GM23338 (cell line): Measurements from ENCODE around the gene CRYZ. TPM values are rescaled to one million over a fixed set of nuclear protein-coding genes. Genes with fewer than 3 reads are reported as not detected.

Experiments
- ATAC-seq: fragments of 200-7000 bp; cut with Tn5 transposase; 3 replicates; pipeline ENCODE4 v1.9.1; 2020
- DNase-seq: peaks from one replicate; pipeline ENCODE4 v3.0.0-alpha.2; 2015; ENCODE audit warnings: low spot score
- H2AFZ ChIP-seq: fragments of 200-600 bp; sonication (generic); 2 replicates; pipeline ENCODE4 v1.8.0; 2016; ENCODE audit warnings: antibody characterized with exemption, mild to moderate bottlenecking, moderate library complexity
- H3F3A ChIP-seq: fragments of 200-600 bp; sonication (generic); replicated peaks from 2 replicates; pipeline ENCODE4 v1.8.0; 2017; ENCODE audit warnings: antibody characterized with exemption, mixed run types, low read depth
- H3K27ac ChIP-seq: fragments of 200-600 bp; sonication (generic); 2 replicates; pipeline ENCODE4 v1.6.1; 2016; ENCODE audit warnings: low read depth
- H3K27me3 ChIP-seq: fragments of 200-600 bp; sonication (generic); 2 replicates; pipeline ENCODE4 v1.8.0; 2016; ENCODE audit warnings: mild to moderate bottlenecking, mixed run types, moderate library complexity; ENCODE audit not compliant: insufficient read depth
- H3K36me3 ChIP-seq: fragments of 200-600 bp; sonication (generic); 2 replicates; pipeline ENCODE4 v1.8.0; 2016; ENCODE audit warnings: mild to moderate bottlenecking; ENCODE audit not compliant: insufficient read depth
- H3K4me1 ChIP-seq: fragments of 200-600 bp; sonication (generic); 2 replicates; pipeline ENCODE4 v1.8.0; 2016; ENCODE audit warnings: mild to moderate bottlenecking, moderate library complexity; ENCODE audit not compliant: insufficient read depth
- H3K4me2 ChIP-seq: fragments of 200-600 bp; sonication (generic); 2 replicates; pipeline ENCODE4 v1.7.1; 2017; ENCODE audit warnings: mixed run types
- H3K4me3 ChIP-seq: fragments of 200-600 bp; sonication (generic); 2 replicates; pipeline ENCODE4 v1.6.1; 2016; ENCODE audit warnings: mixed run types
- H3K79me2 ChIP-seq: fragments of 200-600 bp; sonication (generic); replicated peaks from 2 replicates; pipeline ENCODE4 v1.8.0; 2017; ENCODE audit warnings: mild to moderate bottlenecking; ENCODE audit not compliant: insufficient read depth
- H3K9me2 ChIP-seq: fragments of 200-600 bp; sonication (generic); 2 replicates; pipeline ENCODE4 v1.8.0; 2017; ENCODE audit not compliant: insufficient read depth
- H4K20me1 ChIP-seq: fragments of 200-600 bp; sonication (generic); replicated peaks from 2 replicates; pipeline ENCODE4 v1.8.0; 2017; ENCODE audit warnings: mild to moderate bottlenecking; ENCODE audit not compliant: insufficient read depth
- H3K27ac Mint-ChIP-seq: 2 replicates; pipeline ENCODE4 v1.8.0; 2020; ENCODE audit warnings: inconsistent platforms, mild to moderate bottlenecking, moderate library complexity, mixed read lengths
- H3K27me3 Mint-ChIP-seq: 3 replicates; pipeline ENCODE4 v1.8.0; 2022; ENCODE audit warnings: low read depth, mild to moderate bottlenecking, moderate library complexity, mixed read lengths, inconsistent platforms; ENCODE audit not compliant: insufficient read depth, poor library complexity
- H3K36me3 Mint-ChIP-seq: 3 replicates; pipeline ENCODE4 v1.8.0; 2021; ENCODE audit warnings: low read depth, mild to moderate bottlenecking, inconsistent platforms, moderate library complexity, mixed read lengths
- H3K4me1 Mint-ChIP-seq: 3 replicates; pipeline ENCODE4 v1.8.0; 2020; ENCODE audit warnings: mild to moderate bottlenecking, inconsistent platforms, mixed read lengths
- H3K4me3 Mint-ChIP-seq: 3 replicates; pipeline ENCODE4 v1.8.0; 2021; ENCODE audit warnings: moderate library complexity, mild to moderate bottlenecking, inconsistent platforms, mixed read lengths
- H3K9me3 Mint-ChIP-seq: 3 replicates; pipeline ENCODE4 v1.8.0; 2020; ENCODE audit warnings: moderate library complexity, mild to moderate bottlenecking, inconsistent platforms, mixed read lengths
- EZH2 ChIP-seq: fragments of 200-600 bp; sonication (generic); IDR thresholded peaks from one replicate; pipeline ENCODE4 v1.8.0; 2017; ENCODE audit warnings: antibody characterized with exemption, mild to moderate bottlenecking, low read depth; ENCODE audit not compliant: unreplicated experiment
- EZH2phosphoT487 ChIP-seq: fragments of 200-600 bp; sonication (generic); IDR thresholded peaks from one replicate; pipeline ENCODE4 v1.8.1; 2018; ENCODE audit warnings: antibody characterized with exemption; ENCODE audit not compliant: unreplicated experiment
- NANOG ChIP-seq: IDR thresholded peaks from 2 replicates; pipeline ENCODE4 v1.6.1; 2016; ENCODE audit warnings: antibody characterized with exemption, borderline replicate concordance
- POLR2AphosphoS5 ChIP-seq: IDR thresholded peaks from 2 replicates; pipeline ENCODE4 v1.6.1; 2016; ENCODE audit warnings: antibody characterized with exemption, low read depth
- STAT1 ChIP-seq: IDR thresholded peaks from one replicate; pipeline ENCODE4 v1.6.1; 2016; ENCODE audit warnings: antibody characterized with exemption; ENCODE audit not compliant: unreplicated experiment
- ZNF331 ChIP-seq: fragments of 250-450 bp; sonication (Bioruptor Pico); IDR thresholded peaks from 2 replicates; pipeline ENCODE4 v1.5.0; 2020; ENCODE audit warnings: low read depth, mild to moderate bottlenecking, moderate library complexity
- polyA plus RNA-seq: library from polyadenylated mRNA; unstranded; fragments of >200 nt; fragmentation: Nextera tagmentation; extraction: Ambion mirVana; gene quantifications from 2 replicates; pipeline ENCODE4 v1.2.1, GENCODE V29; 2016
- total RNA-seq: library from RNA; depleted of rRNA; stranded (reverse); fragments of >200 nt; shearing (Covaris generic); gene quantifications from 2 replicates; pipeline ENCODE4 v1.2.3, GENCODE V29; 2014
- TF ChIP-seq, protein P1 (sequence below): fragments of 250-450 bp; sonication (Bioruptor Pico); IDR thresholded peaks from 2 replicates; pipeline ENCODE4 v1.5.0; 2020; ENCODE audit warnings: mild to moderate bottlenecking, moderate library complexity
- TF ChIP-seq, protein P2 (sequence below): IDR thresholded peaks from 2 replicates; pipeline ENCODE4 v1.6.1; 2016; ENCODE audit warnings: antibody characterized with exemption

The CRYZ gene
- total and polyA plus RNA-seq, 2 experiments from 2014 or later = 45.7 to 57.8 TPM

DNA sequence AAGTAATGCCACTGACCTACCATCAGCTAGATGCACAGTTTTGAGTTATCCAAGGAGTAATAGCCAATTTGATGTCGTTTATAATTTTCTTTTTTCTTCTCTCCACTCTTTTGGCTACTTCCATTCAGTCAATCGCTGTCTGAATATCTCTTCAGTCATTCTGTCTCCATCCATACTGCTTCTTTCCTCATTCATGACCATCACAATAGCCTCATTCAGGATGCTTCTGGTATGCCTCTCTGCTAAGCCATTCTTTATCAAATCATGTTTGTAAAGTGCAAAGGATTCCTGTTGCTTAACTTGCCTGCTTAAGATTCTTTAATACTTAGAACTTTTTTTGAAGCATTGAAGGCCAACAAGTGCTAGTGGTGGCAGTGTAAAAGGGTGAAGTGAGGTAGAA, 20.3 kb upstream of the CRYZ start:
- Histone ChIP-seq H3K4me2 (no peak overlapping the region), H4K20me1 (no peaks in the 10 kb centered on the region), H3K9me2 (no peaks in the 10 kb centered on the region), H3K4me3 (no peak overlapping the region), H3K27me3 (no peaks in the 10 kb centered on the region), H2AFZ (no peak overlapping the region), H3F3A (no peaks in the 10 kb centered on the region), H3K27ac (0 out of 2 replicates have a peak overlapping the region, but pooled peaks have one; percentile 5), H3K79me2 (peaks cover 3% of the 10 kb centered on the region; the same call in 1 of the 2 replicates), H3K4me1 (peaks cover 7% of the 10 kb centered on the region), H3K36me3 (peaks cover 28% of the 10 kb centered on the region)
- Mint-ChIP-seq H3K4me3 (no peak overlapping the region), H3K4me1 (peaks cover 16% of the 10 kb centered on the region), H3K9me3 (peaks cover 31% of the 10 kb centered on the region), H3K27ac (peak overlapping the region; percentile 14; the same call in 1 of the 2 replicates), H3K36me3 (peaks cover 82% of the 10 kb centered on the region), H3K27me3 (peaks cover 3% of the 10 kb centered on the region)
- peak; percentile 41 for DNase-seq
- TF ChIP-seq POLR2AphosphoS5 (no peak), NANOG (peak; percentile 76; the same call in 1 of the 2 replicates)
- TF ChIP-seq, protein P1, sequence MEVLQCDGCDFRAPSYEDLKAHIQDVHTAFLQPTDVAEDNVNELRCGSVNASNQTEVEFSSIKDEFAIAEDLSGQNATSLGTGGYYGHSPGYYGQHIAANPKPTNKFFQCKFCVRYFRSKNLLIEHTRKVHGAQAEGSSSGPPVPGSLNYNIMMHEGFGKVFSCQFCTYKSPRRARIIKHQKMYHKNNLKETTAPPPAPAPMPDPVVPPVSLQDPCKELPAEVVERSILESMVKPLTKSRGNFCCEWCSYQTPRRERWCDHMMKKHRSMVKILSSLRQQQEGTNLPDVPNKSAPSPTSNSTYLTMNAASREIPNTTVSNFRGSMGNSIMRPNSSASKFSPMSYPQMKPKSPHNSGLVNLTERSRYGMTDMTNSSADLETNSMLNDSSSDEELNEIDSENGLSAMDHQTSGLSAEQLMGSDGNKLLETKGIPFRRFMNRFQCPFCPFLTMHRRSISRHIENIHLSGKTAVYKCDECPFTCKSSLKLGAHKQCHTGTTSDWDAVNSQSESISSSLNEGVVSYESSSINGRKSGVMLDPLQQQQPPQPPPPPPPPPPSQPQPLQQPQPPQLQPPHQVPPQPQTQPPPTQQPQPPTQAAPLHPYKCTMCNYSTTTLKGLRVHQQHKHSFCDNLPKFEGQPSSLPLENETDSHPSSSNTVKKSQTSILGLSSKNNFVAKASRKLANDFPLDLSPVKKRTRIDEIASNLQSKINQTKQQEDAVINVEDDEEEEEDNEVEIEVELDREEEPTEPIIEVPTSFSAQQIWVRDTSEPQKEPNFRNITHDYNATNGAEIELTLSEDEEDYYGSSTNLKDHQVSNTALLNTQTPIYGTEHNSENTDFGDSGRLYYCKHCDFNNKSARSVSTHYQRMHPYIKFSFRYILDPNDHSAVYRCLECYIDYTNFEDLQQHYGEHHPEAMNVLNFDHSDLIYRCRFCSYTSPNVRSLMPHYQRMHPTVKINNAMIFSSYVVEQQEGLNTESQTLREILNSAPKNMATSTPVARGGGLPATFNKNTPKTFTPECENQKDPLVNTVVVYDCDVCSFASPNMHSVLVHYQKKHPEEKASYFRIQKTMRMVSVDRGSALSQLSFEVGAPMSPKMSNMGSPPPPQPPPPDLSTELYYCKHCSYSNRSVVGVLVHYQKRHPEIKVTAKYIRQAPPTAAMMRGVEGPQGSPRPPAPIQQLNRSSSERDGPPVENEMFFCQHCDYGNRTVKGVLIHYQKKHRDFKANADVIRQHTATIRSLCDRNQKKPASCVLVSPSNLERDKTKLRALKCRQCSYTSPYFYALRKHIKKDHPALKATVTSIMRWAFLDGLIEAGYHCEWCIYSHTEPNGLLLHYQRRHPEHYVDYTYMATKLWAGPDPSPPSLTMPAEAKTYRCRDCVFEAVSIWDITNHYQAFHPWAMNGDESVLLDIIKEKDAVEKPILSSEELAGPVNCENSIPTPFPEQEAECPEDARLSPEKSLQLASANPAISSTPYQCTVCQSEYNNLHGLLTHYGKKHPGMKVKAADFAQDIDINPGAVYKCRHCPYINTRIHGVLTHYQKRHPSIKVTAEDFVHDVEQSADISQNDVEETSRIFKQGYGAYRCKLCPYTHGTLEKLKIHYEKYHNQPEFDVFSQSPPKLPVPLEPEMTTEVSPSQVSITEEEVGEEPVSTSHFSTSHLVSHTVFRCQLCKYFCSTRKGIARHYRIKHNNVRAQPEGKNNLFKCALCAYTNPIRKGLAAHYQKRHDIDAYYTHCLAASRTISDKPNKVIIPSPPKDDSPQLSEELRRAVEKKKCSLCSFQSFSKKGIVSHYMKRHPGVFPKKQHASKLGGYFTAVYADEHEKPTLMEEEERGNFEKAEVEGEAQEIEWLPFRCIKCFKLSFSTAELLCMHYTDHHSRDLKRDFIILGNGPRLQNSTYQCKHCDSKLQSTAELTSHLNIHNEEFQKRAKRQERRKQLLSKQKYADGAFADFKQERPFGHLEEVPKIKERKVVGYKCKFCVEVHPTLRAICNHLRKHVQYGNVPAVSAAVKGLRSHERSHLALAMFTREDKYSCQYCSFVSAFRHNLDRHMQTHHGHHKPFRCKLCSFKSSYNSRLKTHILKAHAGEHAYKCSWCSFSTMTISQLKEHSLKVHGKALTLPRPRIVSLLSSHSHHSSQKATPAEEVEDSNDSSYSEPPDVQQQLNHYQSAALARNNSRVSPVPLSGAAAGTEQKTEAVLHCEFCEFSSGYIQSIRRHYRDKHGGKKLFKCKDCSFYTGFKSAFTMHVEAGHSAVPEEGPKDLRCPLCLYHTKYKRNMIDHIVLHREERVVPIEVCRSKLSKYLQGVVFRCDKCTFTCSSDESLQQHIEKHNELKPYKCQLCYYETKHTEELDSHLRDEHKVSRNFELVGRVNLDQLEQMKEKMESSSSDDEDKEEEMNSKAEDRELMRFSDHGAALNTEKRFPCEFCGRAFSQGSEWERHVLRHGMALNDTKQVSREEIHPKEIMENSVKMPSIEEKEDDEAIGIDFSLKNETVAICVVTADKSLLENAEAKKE (CRISPR knock-in tag) = peak; percentile 85
- ATAC-seq = peak; percentile 65

DNA sequence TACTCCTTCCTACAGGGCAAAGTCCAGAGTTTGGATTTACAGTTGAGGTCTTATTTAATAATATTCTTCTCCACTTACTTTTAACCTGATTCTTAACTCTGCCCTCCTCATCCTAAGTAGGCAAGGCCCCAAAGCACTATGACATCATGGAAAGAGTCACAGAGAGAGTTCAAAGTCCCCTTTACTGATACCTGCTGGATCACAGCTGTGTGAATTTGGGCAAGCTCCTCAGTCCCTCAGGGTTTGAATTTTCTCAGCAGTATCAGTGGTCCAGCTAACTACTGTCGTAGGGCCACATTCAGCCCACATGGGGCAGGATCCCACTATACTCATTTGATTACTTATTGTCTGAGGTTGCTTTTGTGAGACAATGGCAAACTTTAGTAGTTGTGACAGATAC, 16.1 kb upstream of the CRYZ start:
- peaks cover 20% of the 10 kb centered on the region for H3K36me3 ChIP-seq
- H3K27me3 Mint-ChIP-seq = no peaks in the 10 kb centered on the region
- peaks cover 16% of the 10 kb centered on the region for H3K4me1 Mint-ChIP-seq
- H3K27me3 ChIP-seq = no peaks in the 10 kb centered on the region
- H3K4me1 ChIP-seq = peaks cover 7% of the 10 kb centered on the region
- no peaks in the 10 kb centered on the region for H3K9me2 ChIP-seq
- H3K27ac Mint-ChIP-seq = no peak overlapping the region
- H3K4me3 ChIP-seq = no peak overlapping the region
- H3K27ac ChIP-seq = no peak overlapping the region
- H2AFZ ChIP-seq = no peak overlapping the region
- H4K20me1 ChIP-seq = no peaks in the 10 kb centered on the region
- DNase-seq (no peak), ATAC-seq (no peak)
- peaks cover 7% of the 10 kb centered on the region; the same call in 1 of the 2 replicates for H3K79me2 ChIP-seq
- no peak overlapping the region for H3K4me2 ChIP-seq
- H3K9me3 Mint-ChIP-seq = peaks cover 19% of the 10 kb centered on the region
- H3F3A ChIP-seq = no peaks in the 10 kb centered on the region
- peaks cover 74% of the 10 kb centered on the region for H3K36me3 Mint-ChIP-seq
- no peak overlapping the region for H3K4me3 Mint-ChIP-seq
- no peak for TF ChIP-seq NANOG
- TF ChIP-seq, protein P2, sequence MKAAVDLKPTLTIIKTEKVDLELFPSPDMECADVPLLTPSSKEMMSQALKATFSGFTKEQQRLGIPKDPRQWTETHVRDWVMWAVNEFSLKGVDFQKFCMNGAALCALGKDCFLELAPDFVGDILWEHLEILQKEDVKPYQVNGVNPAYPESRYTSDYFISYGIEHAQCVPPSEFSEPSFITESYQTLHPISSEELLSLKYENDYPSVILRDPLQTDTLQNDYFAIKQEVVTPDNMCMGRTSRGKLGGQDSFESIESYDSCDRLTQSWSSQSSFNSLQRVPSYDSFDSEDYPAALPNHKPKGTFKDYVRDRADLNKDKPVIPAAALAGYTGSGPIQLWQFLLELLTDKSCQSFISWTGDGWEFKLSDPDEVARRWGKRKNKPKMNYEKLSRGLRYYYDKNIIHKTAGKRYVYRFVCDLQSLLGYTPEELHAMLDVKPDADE = no peak
- no peak for TF ChIP-seq EZH2phosphoT487
- no peak for TF ChIP-seq STAT1
- no peak for TF ChIP-seq ZNF331 (CRISPR knock-in tag)
- no peak for TF ChIP-seq EZH2
